Stimulated activated CD4-positive, alpha-beta T cell treated with anti-CD3 and anti-CD28 coated beads, Interleukin-4, amount 100 ng/mL, for 48 hours (primary cell): ENCODE data around the gene NEURL3.
"Not testable (repeated sequence)": the region's sequence is repeated elsewhere in the genome, so short reads cannot be mapped to it uniquely, and the experiment has no call there.

Experiments
- DNase-seq, 2 donors: peaks; one replicate each; pipeline ENCODE4 v3.0.0-alpha.2; 2020; ENCODE audit warnings: low read depth in 2 of 2

NEURL3 gene

DNA sequence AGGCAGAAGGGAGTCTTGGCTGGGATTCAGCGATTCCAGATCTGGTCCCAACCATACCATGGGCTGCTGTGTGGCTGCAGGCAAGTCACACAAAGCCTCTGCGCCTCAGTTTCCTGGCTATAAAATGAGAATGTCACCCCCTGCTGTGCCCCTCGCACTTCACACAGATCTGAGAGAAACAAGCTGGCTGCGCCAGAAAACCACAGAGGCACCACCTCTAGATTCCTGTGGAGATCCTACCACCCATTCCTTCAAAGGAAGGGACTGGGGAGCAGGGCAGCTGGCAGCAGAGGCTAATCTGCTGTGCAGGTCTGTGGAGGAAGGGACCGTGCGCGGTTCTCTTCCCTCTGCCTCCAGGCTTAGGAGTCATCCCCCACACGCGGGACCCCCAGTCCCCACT is 19.8 kb downstream of the NEURL3 start:
- no peak for DNase-seq

DNA sequence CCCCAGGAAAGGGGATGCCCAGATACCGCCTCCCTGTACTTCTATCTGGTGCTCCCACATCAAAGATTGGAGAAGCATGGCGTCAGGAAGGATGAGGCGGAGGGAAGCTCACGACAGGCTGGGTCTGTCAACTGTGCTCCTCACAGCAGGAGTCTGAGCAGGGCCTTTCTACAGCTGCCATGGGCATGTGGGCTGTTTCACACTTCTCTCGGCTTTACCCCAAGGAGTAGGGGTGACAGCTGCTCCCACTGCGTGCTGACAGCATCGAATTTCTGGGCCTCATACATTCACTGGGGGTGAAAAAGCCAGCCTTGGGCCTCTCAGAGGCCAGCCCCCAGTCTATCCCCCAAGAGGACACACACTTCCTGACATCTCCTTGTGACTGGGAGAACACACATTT is 21.1 kb downstream of the NEURL3 start:
- no peak for DNase-seq

DNA sequence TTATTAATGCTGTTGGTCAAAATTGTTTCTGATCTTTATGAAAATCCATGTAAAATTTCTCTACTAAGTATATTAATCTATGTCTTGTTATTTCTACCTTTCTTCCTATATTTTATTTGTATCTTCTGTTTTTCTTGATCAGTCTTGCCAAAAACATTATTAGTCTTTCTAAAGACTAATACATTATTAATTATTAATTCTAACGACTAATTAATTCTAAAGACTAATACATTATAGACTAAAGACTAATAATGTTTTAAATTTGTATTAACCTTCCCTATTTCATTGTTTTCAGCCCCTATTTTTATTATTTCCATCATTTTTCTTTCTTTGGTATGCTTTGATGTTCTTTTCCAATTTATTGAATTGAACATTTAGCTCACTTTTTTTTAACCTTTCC is 27.7 kb downstream of the NEURL3 start:
- DNase-seq = no peak

DNA sequence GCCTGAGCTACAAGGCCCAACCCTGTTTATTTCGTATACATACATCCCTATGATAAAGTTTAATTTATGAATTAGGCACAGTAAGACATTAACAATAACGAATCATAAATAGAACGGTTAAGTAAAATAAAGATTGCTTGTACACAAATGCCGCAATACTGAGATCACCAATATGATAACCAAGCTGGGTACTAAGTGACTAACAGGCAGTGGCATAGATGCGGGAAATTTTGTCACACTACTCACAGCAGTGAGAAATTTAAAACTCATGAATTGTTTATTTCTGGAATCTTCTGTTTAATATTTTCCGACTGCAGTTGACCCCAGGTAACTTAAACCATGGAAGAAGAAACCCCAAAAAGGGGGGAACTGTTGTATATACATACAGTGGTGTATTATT is 33.4 kb downstream of the NEURL3 start:
- no peak for DNase-seq

DNA sequence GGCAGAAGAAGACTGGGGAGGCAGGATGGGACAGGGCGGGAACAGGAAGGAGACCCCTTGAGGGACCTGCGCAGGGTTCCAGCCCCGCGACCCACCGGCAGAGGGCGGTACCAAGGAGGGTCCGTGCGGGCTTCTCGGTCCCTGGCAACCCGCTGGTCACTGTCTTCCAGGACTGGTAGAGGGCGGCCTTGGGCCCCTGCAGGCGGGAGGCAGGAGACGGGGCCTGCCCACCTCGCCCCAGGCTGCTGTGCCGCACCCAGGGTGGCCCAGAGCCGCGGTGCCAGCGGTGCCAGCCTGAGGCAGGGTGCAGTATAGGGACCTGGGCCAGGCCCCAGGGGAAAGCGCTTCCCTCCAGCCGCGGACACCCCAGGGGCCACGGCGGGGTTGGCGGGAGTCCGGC is 34.5 kb downstream of the NEURL3 start:
- peak; percentile 53 to 57 for DNase-seq

DNA sequence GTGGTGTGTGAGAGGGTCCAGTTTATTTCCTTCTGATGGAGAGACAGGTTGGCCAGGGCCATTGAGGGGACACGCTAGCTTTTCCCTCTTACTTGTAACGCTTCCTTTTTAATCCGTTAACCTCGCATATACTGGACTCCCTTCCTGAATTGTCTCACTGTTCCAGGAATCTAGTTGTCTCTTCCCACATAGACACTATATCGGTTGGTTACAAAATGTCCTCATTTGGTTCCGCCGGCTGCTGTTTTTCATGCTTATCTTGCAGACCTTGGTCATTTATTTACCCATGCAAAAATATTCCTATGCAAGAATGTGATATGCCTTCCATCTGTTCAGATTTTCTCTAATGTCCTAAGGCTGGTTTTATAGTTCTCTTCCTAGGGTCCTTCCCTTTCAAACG is 35.0 kb downstream of the NEURL3 start:
- no peak for DNase-seq

DNA sequence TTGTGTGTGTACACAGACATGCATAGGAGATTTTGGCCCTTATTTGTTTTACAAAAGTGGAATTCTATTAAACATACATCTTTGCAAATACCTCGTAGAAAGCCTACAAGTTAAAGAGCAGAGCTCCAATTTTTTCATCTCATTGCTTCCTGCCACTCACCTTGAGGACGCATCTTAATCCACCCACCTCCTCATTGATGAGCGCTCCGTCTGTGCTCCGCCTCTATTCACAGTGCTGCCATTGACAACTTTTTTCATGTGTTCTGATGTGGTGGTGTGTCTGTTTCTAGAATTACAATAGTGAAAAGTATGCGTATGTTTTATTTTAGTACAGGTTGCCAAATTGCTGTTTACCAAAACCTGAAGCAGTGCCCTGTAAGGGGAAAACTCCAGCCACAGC is 36.3 kb downstream of the NEURL3 start:
- no peak for DNase-seq

DNA sequence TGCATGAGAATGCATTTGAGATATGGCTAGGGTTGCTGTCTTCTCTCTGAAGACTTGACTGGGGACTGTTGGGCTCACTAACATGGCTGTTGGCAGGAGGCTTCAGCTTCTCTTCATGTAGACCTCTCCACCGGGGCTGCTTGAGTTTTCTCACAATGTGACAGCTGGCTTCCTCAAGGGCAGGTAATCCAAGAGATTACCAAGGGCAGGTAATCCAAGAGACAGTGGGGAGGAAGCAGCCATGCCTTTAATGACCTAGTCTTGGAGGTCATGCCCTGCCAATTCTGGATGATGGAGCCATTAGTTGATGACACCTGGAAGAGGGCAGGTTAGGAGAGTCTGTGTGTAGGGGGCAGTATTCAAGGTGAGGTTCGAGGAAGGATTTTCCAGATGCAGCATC is 40.5 kb downstream of the NEURL3 start:
- DNase-seq = no peak

DNA sequence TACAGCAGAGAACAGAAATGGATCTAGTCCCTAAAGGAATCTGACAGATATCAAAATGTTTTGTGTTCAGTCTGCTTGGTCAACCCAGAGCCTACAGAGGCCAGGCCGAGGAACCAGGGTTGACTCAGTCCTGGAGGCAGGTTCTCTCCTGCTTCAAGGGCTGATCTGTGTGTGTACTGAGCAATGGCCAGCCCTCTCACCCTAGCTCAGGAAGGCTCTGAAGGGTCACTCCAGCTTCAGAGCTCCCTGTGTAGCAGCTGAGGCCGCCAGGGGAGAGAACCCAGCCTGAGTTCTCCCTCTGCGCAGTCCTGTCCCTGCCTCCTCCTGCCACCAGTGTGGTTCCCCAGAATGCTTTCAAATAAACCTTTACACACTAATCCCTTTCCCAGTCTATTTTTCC is 41.1 kb downstream of the NEURL3 start:
- DNase-seq = no peak

DNA sequence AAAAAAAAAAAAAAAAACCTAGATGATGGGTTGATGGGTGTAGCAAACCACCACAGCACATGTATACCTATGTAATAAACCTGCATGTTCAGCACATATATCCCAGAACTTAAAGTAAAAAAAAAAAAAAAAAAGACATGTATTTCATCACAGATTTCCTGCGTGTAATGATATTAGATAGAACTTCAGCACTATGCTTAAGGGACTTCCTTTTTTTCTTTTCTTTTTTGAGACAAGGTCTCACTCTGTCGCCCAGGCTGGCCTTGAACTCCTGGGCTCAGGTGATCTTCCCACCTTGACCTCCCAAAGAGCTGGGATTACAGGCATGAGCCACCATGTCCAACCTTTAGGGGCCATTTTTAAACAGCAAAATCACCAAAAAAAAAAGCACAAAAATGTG is 42.0 kb downstream of the NEURL3 start:
- no peak for DNase-seq

DNA sequence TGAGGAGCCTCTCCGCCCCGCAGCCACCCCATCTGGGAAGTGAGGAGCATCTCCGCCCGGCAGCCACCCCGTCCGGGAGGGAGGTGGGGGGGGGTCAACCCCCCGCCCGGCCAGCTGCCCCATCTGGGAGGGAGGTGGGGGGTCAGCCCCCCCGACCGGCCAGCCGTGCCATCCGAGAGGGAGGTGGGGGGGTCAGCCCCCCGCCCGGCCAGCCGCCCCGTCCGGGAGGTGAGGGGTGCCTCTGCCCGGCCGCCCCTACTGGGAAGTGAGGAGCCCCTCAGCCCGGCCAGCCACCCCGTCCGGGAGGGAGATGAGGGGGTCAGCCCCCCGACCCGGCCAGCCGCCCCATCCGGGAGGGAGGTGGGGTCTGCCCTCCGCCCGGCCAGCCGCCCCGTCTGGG is 43.5 kb downstream of the NEURL3 start:
- not testable (repeated sequence) for DNase-seq

DNA sequence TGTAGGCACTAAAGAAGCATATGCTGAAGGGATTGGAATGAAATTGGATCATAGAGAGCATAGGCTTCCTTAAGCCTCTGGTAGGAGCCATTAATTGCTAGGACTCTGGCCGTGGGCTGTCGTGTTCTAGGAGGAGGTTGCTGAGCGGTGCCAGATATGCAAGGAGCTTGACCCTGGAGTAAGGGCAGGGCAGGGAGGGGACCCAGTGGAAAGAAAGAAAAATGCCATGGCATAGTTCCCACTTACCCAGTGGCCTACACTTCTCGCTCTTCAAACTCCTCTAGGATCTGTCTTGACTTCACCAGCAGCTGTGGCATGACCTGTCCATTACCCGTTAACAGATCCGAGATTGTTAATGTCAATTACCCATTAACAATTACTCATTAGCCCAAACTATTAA is 53.1 kb downstream of the NEURL3 start:
- no peak for DNase-seq

DNA sequence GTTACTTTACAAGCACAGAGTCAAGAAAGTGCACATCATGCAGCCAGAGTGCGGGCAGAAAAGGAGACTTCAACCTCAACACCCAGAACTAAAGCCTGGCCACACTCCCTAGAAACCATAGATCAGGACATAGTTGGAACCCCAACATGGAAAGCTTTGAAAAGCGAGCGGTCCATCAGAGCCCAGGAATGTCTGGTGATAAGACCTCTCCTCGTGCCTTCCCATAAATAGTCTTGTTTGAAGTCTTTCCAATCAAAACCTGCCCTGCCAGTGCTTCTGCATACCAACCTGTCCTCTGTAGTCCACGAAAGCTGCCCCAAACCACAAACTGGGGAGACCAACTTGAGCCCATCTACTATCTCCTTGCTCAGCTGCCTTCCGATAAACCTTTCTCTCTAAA is 55.5 kb downstream of the NEURL3 start:
- DNase-seq = no peak

DNA sequence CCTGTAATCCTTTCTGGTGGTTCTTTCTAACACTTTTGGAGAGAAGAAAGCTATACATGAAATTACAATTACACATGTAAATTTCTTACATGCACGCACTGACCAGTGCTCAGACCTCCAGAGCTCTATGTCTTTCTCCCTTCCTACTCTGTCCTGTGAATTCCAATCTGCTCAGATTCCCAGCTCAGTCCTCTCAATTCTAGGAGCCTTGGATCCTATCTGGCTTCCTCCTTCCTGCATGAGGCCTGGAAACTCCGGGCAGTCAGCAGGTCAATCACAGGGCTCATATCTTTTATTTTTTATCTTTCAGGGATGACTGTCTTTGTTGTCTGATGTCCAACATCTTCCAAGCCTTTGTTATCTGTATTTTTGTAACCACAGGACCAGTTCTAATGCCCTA is 56.0 kb downstream of the NEURL3 start:
- no peak for DNase-seq

DNA sequence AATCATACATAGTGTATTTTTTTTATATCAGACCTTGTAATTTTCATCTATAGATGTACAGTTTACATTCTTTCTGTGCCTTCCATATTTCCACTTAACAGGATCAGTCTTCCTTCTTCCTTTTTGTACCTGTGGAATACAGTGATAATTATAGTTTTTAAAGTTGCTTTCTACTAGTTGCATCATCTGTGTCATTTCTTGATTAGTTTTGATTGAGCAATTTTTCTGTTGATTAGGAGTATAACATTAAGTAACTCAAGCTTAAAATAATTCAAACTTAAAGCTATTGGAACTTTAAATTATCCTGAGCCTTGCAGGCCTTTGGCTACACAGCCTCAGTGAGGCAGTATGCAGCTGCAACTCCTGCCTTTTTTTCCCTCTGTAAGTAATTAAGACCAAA is 57.4 kb downstream of the NEURL3 start:
- no peak for DNase-seq
